D341Med (cell line): ENCODE results near the gene TLE1.
"Not testable (repeated sequence)": the region's sequence is repeated elsewhere in the genome, so short reads cannot be mapped to it uniquely, and the experiment has no call there.

Source experiments
- DNase-seq: peaks from one replicate; pipeline ENCODE4 v3.0.0; 2012; ENCODE audit warnings: low spot score

Gene TLE1

DNA sequence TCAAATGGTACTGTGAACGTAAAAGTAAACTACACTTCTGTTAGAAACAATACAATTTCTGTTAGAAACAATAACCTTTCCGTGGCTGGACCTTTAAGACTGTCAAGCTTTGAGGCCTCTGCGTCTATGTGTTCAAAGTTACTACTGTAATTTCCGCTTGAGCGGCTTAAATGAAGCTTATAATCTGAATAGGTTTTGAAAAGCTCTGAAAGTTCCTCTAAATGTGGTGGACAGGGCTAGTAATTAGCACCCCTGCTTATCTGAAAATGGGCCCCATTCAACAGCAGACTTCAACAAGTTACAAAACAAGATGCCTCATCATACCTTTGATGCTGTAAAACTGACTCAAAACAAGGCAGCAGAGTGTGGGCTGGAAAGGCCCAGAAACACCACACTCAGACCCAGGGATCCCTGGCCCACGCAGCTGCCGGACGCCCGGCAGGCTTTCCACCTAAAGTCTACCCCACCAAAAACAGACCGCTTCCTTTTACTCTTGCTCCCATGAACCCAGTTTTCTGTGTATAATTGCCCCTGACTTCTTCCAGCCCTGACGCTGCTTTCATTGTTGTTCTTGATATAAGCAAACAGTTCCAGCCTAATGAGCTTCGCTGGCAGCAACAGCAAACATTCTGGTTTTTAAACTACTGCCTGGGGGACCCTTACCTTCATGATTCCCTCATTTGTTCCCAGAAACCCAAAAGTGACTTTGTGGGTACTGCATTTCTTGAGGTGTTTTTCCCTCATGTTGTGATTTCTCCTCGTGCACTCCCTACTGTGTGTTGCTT lies 66.7 kb downstream of the TLE1 start:
- DNase-seq: no peak

DNA sequence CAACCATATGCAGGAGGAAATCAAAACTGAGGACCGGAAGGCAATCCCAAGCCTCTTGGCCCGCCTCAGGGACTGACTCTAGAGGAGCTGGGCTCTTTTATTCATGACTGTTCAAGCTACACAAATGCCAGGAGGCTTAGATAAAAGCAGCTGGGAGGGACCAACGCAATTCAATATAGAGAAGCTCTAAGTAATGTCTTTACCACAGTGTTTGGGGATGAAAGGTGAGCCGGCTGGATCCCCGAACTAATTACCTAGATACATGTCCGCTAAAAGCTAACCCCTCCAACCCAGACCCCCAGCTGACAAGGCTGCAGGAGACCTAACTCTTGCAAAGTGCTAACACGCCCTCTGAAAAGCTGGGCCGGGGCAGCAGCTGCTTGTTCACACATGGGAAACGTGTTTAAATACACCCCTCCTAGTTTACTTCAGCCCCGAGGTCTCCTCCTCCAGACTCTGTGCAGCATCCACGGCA lies 67.5 kb downstream of the TLE1 start:
- DNase-seq: no peak

DNA sequence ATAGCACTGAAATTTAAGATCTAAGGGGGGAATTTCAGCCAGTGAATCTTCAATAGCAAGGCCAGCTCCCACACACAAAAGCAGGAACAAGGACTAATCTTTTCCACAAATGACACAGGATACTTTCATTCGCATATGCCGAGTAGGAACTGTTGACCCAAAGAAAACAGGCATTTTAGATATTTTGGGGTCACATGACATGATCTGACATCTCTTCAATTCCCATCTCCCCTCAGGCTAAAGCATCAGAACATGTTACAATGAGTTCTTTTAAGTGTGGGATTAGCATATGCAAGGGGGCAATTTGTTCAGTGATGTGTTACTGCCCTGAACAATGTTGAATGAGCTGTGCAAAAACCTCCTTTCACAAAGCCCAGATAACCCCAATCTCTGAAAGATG lies 68.2 kb downstream of the TLE1 start:
- DNase-seq: no peak

DNA sequence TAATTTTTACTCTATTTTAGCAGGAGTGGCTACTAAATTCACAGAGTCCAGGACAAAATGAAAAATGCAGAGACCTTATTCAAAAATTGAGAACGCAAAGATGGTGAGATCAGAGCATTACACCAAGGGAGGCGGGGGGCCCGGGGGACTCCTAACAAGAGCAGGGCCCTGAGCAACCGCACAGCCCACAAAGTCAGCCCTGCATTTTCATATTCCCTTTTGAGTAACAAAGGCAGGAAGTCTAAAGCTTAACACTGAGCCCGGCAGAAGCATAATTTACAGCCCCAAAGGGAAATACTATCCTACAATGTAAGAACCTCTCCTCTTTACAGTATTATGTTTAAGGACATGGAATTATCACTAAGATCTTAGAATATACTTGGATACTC lies 69.4 kb downstream of the TLE1 start:
- DNase-seq: no peak

DNA sequence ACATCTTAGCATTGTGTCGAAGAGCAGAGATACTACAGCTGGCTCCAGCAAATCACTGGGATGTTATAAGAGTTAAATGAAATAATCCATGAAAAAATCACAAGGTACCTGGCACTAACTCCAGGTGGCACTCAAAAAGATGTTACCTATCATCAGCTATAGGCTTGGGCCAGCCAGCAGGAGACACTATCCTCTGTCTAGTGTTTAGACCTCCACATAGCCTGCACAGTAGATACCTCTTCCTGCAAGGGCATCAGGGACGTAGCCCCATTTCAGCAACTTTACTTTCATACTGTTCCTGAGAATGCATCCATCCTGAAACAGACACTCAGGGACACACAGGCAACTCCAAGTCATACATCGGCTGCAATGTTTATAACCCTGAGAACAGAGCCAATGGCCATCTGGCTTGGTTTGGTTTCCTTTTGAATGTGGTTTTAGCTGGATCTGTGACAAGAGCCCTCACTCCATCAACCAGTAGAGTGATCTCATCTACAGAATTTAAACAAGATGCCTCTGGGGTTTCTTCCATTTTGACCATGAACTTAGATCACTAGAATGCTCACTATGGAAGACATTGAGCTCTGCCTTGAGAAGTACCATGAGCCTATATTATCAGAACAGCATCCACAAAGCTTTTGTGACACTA lies 69.9 kb downstream of the TLE1 start:
- no peak for DNase-seq

DNA sequence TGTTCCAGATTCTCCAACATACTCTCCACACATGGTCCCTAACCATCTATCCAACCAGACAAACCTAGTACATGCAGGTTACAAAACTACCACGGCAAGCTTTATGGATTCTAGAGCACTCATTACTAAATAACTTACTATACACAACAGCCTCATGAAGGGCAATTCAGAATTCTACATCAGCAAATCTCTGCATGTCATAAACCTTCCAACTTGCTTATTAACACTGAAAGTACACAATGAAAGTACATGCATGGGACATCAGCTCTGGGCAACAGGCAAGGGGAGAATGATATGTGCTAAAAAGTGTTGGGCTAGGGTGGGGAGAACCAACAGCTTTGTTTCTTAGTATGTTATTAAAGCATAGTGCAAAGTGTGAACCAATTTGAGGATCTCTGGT lies 70.4 kb downstream of the TLE1 start:
- no peak for DNase-seq

DNA sequence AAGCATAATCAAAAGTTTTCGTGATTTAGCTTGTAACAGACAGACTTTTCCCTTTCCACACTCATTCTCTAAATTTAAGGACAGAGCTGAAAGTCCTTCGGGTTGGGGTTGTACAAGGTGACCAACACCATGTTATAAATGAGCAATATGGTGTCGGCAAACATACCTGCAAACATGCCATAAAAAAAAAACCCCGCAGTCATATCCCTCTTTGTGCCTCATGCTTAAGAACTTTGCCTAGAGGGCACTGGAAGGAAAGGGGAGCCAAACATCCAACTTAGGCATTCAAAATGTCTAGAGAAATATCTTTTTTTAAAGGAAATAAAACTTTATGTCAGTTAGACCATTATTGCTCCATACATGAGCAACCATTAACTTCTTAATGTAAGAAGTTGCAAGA lies 73.2 kb downstream of the TLE1 start:
- DNase-seq: no peak

DNA sequence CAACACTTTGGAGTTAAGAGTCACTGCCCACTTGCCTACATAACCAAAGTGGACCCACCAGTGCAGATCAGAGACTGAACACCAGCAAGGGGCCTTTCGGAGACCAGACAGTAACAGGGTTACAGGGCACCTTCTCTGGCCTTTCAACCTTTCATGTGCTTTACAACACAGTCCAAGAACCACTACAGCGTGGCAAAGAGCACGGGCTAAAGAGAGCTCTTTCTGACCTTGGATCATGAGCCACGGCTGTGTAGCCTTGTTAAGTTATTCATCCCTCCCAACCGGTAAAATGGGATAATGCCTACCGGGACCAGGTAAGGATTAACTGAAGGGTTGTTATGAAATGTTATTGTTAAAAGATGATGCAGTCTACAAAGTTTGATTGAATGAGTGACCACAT lies 75.0 kb downstream of the TLE1 start:
- DNase-seq: no peak

DNA sequence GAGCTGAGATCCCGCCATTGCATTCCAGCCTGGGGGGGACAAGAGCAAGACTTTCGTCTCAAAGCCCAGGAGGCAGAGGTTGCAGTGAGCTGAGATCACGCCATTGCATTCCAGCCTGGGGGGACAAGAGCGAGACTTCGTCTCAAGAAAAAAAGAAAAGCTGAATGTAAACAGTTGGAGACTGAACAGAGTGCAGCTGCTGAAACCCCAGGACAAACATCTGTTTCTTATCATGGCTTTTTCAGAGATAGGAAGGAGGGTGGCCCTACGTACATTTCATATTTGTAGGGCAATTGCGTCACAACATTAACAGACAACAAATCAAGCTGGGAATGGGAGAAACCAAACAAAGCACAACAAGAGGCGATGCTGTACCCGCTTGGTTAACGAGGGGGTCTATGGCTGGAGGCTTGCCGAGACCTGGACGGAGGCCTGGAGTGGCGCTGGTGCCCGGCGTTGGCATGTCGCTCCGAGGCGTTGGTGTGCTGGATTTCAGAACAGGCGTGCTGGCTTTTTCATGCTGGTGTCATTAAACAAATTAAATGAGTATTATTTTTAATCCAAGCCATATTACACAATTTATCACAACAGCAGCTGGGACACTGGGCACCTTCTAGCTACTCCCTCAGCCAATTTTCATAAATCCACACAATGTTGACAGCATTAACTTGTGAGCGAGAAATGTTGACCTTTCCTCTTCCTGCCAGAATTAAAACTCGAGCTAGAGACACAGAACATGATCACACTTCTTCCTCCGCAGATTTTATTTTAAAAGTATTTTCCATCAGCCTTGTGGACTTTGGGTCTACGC lies 76.1 kb downstream of the TLE1 start:
- peak; percentile 36 for DNase-seq

DNA sequence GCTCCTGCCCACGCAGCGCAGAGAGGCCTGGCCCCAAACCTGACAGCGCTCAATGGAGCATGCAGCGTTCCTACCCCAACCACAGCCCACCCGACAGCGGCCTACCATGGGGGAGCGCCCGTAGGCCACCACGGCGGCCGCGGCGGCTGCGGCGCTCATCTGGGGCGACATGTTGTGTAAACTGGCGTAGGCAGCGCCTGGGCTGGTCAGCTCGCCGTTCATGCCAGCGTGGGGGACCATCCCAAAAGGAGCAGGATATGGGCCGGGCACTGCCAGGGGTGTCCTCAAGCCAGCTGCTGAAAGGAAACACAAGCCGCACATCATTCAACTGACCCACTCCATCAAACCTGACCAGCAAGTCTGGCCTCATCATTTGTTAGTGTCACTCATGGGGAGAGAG lies 77.7 kb downstream of the TLE1 start:
- no peak for DNase-seq

DNA sequence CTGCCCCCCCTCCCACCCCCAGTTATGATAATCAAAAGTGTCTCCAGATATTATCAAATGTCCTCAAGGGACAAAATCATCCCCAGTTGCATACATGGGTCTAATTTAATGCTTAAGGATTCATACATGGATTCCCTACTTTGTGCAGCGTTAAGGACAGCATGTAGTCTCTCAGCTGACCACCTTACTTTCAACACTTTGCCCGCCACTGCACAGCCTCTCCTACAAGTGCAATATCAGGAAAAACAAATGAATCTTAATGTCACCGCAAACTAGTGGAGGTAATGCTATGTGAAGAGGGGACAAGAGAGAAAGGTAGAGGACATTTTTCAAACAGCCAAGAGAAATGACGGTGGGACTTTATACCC lies 78.6 kb downstream of the TLE1 start:
- no peak for DNase-seq

DNA sequence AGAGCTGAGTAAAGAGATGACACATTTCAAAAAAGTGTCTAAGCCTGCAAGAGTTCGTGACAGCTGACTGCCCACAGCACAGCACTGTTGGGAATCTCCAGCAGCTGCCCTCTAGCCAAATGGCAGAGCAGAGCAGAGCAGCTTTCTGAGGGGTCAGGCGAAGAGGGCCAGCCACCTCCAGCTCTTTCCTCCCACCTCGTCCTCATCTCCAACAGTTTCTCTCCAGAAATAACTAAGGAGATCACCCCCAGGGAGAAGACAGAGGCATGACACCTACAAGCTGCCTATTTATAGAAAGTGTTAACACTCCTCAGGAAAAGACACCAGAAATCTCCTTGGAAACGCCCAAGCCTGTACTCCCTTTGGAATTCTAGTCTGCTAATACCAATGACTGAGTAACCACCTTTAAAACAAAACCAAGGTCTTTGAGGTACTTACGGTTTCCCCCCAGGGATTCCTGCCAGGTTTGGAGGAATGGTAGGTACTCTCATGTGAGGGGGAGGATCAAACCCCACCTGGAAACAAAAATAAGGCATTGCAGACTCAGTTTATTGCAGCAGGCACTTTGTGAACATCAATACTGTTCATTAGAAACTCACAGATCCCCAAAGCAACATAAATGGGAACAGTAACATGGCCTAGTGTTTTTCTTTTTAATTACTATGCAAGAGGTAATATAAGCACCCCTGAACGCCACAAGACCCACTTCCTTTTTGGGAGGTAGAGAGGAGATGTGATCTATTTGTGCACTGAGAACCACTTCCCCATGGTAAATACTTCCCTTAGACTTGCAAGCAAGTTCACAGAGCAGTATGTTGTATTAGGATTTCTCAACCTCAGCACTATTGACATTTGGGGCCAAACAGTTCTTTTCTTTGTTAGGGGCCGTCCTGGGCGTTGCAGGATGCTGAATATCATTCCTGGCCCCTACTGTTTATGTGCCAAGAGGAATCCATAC lies 79.3 kb downstream of the TLE1 start:
- DNase-seq: no peak

DNA sequence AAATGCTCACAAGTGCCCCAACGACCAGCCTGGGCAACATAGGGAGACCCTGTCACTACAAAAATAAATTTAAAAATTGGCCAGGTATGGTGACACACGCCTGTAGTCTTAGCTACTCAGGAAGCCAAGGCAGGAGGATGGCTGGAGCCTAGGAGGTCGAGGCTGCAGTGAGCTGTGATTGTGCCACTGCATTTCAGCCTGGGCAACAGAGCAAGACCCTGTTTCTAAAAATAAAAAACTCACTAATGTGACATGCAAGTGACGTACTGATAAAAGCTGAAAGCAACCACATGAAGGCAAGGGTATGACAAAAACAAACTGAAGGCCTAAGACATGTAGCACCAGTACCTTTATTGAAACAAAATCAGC lies 81.1 kb downstream of the TLE1 start:
- DNase-seq: no peak

DNA sequence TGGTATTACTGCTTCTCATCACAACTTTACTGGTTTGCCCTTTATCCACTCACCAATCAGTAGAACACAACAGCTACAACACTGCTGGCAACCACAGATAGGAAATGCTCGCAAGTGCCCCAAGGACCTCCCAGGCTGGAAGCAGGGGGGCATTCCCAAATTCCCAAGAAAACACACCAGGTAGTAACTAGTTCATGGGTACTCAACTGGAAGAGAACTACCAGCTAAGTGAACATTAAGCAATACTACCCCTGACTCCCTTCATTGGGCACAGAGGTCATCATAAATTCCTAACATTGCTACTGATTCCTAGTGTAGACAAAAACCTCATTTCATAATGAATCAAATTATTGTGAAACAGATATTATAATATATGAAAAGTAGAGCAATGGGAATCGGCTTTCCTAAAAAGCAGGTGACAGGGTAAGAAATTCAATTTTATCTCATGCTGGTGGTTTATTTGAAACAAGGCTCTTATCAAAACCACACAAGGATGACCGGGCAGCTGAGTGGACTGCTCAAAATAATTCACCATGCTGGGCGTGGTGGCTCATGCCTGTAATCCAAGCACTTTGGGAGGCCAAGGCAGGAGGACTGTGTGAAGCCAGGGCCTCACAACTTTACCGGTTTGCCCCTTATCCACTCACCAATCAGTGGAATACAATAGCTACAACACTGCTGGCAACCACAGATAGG lies 81.6 kb downstream of the TLE1 start:
- no peak for DNase-seq

DNA sequence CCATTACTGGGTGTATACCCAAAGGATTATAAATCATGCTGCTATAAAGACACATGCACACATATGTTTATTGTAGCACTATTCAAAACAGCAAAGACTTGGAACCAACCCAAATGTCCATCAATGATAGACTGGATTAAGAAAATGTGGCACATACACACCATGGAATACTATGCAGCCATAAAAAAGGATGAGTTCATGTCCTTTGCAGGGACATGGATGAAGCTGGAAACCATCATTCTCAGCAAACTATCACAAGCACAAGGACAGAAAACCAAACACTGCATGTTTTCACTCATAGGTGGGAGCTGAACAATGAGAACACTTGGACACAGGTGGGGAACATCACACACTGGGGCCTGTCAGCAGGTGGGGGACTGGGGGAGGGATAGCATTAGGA lies 83.1 kb downstream of the TLE1 start:
- DNase-seq: not testable (repeated sequence)

DNA sequence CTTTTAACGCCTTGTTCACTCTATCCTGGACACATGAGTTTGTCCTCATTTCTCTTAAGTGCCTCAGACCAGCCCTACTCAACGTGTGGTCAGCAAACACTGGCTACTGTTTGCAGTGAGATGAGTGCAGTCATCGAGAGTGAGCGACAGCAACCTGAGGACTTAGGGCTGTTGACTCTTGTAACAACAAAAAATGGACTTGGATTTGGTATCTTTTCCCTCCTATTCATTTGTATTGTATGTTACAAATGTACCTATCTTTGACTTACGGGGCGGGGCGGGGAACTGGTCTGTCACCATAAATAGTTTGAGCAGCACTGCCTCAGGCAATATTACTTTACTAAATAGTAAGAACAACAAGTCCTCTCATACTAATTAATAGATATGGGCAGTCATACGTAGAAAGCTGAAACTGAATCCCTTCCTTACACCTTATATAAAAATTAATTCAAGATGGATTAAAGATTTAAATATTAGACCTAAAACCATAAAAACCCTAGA lies 84.1 kb downstream of the TLE1 start:
- no peak for DNase-seq

DNA sequence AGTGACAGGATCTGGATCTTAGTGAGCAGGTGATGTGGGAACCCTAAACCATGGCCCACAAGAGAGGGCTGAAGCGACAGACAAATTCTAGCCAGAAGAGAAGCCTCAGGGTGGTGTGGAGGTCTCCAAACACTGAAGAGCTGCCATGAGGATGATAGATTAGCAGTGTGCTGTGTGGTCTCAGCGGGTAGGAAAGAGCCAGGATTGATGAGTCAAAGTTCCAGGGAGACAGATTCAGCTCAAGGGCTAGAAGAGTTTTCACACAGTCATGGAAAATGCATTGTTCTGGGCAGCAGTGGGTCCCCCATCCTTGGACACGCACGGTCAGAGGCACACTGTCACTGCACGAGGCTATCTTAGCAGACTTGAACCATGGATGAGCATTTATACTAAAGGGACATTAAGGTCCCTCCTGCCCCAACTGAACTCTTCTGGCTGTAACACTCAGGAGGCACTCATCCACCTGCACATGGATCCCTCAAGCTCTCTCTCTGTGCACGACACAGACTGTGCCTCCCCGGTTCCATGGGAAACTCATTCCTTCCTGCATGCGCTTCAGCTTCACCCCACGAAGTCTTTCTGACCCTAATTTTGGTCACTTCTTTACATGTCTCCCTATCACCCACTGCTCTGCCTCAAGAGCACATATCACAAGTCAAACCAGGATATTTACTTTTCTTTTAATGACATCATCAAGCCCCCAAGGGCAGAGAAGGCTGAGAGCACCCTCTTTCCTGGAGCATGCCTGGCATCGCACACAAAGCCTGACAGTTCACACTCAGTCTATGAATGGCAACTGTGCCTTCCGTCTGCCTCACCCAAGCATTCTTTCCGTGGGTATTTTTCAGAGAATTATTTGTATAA lies 84.8 kb downstream of the TLE1 start:
- DNase-seq: no peak

DNA sequence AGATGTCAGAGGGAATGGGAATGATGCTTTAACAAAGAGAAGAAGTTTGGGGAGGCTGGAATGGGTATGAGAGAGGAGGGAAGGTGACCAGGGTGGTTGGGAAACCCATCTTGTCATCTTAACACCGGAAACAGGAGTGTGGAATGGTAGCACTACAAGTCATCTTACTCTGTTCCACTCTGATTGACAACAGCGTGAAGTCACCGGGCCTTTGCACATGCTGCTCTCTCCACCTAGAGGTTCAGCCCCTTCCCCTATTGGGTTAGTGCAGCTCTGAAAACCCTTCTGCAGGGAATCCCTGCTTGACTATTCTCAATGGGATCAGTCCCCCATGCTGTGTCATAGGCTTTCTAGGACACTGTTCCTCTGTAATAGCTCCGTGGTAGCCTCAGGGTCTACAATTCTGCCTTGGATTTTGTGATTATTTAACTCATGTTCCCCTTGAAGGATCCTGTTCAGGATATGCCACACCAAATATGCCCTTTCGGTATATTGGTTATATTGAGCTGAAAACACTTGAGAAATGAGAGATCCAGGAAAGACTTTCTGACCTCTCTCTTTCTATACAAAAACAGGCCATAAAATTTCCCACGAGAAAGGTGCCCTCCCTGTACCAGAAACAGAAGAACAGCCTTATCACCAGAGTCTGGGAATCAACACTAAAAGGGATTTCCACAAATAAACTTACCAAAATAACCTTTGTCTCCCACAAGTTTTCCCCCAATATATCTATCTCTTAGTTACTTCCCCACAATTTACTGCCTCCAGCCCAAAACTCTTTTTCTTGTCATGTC lies 86.3 kb downstream of the TLE1 start:
- DNase-seq: no peak
